Measurements from ENCODE around the gene SCAF1. TPM values are rescaled to one million over a fixed set of nuclear protein-coding genes. Genes with fewer than 3 reads are reported as not detected.

The SCAF1 gene
- total and polyA plus RNA-seq, 9 of the 15 experiments (the other 6 are each of a cell fraction or from before 2014, with no cell fraction given) = 0.20 to 79.0 (median 4.9) TPM

GRCh38 chr19:49593233-49594113 is 48.5 kb upstream of the SCAF1 start (continued):
- TF ChIP-seq REST (IDR thresholded peaks at IDR 0.05; ENCODE audit: borderline replicate concordance) (peak; percentile 48; the same call in 1 of the 2 replicates), REST (CRISPR knock-in tag; IDR thresholded peaks at IDR 0.05; ENCODE audit: low read depth) (no peak), NCOR1 (IDR thresholded peaks at IDR 0.05) (peak; percentile 8; the same call in 1 of the 2 replicates), TRIM24 (IDR thresholded peaks at IDR 0.05) (0 out of 4 replicates have a peak, but pooled peaks of 1 of the 2 experiments have one; percentile 30), CLOCK (CRISPR knock-in tag; IDR thresholded peaks at IDR 0.05; ENCODE audit: borderline replicate concordance) (no peak), DNMT1 (IDR thresholded peaks at IDR 0.05) (peak; percentile 91; the same call in 1 of the 2 replicates), MXD1 (CRISPR knock-in tag; IDR thresholded peaks at IDR 0.05; ENCODE audit: borderline replicate concordance, poor library complexity, severe bottlenecking) (no peak), BACH1 (tag; IDR thresholded peaks at IDR 0.05) (no peak), ZNF212 (CRISPR knock-in tag; IDR thresholded peaks at IDR 0.05) (no peak), SMARCA5 (IDR thresholded peaks at IDR 0.05) (peak; percentile 63; the same call in 1 of the 2 replicates), ZBTB33 (CRISPR knock-in tag; IDR thresholded peaks at IDR 0.05) (0 out of 2 replicates have a peak, but pooled peaks have one; percentile 13), NELFE (IDR thresholded peaks at IDR 0.05; ENCODE audit: insufficient read depth, insufficient read length) (no peak)

All from K562 (cell line).